Tibial nerve (tissue), 4 donors: Measurements from ENCODE around the gene PRUNE2.

ENCODE experiments used
- EP300 ChIP-seq, 2 donors: sonication (generic); formaldehyde crosslinking; IDR thresholded peaks; one replicate each; pipeline ENCODE4 v1.6.1; 2017; ENCODE audit warnings: antibody characterized with exemption in 2 of 2, mild to moderate bottlenecking in 1 of 2
- TF ChIP-seq, protein P1 (sequence below), 5 experiments: fragments of 200-600 bp in 3 of 5; fragments of 450-650 bp in 2 of 5; sonication (generic) in 3 of 5; IDR thresholded peaks; one replicate each; pipeline ENCODE4 v1.5.1; 2016 to 2019; ENCODE audit warnings: antibody characterized with exemption in 5 of 5, mild to moderate bottlenecking in 3 of 5, moderate library complexity in 2 of 5

- TF ChIP-seq, protein P1, sequence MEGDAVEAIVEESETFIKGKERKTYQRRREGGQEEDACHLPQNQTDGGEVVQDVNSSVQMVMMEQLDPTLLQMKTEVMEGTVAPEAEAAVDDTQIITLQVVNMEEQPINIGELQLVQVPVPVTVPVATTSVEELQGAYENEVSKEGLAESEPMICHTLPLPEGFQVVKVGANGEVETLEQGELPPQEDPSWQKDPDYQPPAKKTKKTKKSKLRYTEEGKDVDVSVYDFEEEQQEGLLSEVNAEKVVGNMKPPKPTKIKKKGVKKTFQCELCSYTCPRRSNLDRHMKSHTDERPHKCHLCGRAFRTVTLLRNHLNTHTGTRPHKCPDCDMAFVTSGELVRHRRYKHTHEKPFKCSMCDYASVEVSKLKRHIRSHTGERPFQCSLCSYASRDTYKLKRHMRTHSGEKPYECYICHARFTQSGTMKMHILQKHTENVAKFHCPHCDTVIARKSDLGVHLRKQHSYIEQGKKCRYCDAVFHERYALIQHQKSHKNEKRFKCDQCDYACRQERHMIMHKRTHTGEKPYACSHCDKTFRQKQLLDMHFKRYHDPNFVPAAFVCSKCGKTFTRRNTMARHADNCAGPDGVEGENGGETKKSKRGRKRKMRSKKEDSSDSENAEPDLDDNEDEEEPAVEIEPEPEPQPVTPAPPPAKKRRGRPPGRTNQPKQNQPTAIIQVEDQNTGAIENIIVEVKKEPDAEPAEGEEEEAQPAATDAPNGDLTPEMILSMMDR (IDR thresholded peaks at IDR 0.05): no peak
- no peak for TF ChIP-seq EP300 (IDR thresholded peaks at IDR 0.05)
Observed at GRCh38 chr9:76866689-76867088, 39.2 kb downstream of the PRUNE2 start.
